NOMO-1 (cell line): ENCODE data around the gene SLC29A3.
A peak's percentile ranks its signal among the peaks of the same experiment; 100 is the strongest.

Source experiments
- DNase-seq, 2 experiments: peaks; one replicate each; lab custom pipeline; 2025; ENCODE audit not compliant: unreplicated experiment in 2 of 2; lab: John Stamatoyannopoulos, UW

SLC29A3 gene

DNA sequence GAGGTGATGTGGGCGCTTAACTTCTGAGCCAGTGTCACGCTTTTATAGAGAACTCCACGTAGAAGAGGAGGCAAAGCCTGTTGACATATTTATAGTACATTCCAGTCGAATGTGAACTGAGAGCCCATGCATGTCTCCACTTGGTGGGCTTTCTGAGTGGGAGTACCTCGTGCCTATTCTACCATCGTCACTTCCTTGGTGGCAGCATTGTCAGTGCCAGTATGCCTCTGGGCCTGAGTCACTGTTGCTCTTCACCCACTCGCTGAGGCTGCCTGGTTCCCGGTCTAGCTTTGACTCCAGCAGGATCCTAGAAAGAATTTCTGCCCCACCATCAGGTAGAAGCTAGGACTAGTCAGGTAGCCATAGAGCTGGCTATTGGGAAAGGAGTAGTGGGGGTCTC, 47.6 kb downstream of the SLC29A3 start:
- no peak for DNase-seq

DNA sequence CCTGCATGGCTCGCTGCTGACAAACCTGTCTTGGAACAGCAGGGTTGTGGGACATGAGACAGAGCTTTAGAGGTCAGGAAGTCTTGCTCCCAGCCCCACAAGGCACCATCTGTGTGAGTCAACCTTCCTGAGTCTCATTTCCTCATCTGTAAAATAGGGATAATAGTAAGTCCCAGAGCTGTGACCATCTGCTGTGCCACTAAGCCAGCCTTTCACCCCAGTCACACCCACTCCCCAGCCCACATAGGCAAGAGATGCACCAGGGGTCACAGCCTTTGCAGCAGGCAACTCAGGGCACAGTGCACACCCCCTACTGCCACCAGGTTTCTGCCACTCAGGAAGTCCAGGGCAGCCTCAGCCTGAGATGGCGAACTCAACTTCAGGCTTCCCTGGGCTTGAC, 48.2 kb downstream of the SLC29A3 start:
- peak in 1 of 2 experiments; percentile 37 for DNase-seq

DNA sequence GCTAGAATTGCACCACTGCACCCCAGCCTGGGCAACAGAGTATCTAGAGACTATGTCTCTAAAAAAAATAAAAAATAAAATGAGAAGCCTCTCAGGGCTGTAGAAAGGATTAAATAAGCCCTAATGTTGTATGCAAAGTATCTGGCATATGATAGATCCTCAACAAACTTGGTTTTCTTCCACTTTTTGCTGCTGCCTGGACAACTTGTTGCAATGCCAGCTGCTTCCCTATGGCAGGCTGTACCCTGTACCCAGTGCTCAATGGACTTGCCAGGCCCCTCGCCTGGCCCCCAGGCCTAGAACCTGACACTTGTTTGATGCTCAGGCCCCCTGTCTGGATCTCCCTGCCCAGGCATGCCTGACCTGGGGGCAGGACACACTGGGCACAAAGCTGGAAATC, 49.1 kb downstream of the SLC29A3 start:
- DNase-seq: no peak

DNA sequence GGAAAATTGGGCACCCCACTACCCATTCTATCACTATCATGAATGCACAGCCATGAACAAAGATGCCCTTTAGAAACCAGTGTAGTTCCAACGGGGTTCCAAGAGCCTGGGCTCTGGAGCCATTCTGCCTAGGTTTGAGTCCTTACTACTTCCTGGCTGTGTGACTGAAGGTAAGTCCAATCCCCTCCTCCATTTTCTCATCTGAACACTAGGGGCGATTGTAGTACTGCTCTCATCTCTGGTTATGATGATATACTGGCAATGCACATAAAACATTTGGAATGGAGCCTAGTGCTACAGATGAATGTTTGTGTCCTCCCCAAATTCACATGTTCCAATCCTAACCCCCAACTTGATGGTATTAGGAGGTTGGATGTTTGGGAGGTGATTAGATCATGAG, 49.6 kb downstream of the SLC29A3 start:
- no peak for DNase-seq

DNA sequence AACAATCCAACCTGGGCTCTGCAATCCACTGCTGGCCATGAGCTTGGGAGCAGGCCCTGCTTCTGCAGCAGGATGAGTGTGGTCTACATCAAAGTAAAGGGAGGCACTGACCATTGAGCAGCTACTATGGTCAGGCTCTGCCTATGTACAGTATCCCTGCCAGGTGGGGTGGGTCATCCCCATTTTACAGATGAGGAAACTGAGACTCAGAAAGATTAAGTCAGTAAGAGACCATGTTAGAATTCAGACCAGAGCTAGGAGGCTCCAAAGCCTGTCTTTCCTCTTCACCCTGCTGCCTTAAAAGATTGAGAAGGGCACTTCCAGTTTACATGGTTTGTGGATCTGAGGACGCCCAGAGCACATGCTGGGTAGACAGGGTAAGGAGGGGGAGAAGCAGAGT, 50.5 kb downstream of the SLC29A3 start:
- no peak for DNase-seq

DNA sequence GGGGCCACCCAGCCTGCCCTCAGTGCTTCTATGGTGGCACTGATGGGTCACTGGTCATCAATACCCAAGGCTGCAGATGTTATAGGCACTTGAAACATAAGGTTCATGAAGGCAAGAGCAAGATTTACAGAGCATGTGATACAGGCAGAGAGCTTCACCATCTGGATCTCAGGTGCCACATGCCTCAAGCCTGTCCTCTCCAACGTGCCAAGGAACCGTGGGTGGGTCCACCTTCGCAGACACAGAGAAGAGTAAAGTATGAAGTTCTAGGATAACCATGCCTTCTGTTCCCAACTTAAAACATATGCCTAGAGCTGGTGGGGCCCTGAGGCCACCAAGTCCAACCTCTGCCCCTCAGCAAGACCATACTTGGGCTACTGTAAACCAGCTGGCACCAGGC, 51.0 kb downstream of the SLC29A3 start:
- DNase-seq: no peak

DNA sequence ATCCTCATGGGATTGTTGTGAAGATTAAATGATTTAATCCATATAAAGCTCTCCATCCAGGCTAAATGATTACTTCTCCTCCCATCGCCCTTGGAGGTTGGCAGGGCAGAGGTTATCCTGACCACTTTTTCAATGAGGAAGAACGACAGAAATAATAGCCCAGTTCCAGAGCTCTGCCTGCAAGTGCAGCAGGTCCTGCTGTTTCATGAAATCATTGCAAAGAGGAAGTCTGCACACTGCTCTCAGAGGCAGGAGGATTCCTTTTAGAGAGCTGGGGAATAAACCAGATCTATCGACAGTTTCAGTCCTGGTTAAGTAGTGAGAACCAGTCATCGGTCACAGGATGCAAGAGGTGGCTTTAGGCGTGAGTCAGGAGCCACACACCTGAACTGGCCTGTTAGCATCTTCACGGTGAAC, 52.7 kb downstream of the SLC29A3 start:
- peak; percentile 32 to 79 for DNase-seq

DNA sequence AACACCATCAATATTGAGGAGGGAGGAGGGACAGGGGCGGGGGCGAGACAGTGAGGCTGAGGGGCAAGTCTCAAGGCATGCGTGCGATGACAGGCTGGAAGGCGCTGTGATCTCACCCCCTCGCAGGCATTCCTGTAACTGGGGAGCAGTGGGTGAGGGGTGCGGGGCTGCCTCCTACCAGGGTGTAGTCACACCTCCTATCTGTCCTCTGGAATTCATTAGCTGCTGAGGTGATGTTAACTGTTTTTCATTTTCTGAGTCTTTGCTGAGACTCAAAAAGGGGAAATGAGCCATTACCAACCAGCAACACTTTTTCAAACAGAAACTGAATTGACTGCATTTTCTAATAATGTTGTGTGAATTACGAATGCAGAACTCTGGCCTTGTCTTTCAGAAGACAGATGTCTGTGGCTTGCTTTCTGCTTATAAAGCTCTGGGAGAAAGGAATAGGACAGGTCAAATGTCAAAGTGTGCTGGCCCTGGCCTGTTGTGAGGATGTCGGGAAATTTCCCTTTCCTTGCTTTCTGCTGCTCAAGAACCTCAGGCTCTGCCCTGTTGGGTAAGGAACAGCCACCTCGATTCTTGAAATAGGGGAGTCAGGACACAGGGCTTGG, 53.9 kb downstream of the SLC29A3 start:
- DNase-seq: peak; percentile 49 to 79

DNA sequence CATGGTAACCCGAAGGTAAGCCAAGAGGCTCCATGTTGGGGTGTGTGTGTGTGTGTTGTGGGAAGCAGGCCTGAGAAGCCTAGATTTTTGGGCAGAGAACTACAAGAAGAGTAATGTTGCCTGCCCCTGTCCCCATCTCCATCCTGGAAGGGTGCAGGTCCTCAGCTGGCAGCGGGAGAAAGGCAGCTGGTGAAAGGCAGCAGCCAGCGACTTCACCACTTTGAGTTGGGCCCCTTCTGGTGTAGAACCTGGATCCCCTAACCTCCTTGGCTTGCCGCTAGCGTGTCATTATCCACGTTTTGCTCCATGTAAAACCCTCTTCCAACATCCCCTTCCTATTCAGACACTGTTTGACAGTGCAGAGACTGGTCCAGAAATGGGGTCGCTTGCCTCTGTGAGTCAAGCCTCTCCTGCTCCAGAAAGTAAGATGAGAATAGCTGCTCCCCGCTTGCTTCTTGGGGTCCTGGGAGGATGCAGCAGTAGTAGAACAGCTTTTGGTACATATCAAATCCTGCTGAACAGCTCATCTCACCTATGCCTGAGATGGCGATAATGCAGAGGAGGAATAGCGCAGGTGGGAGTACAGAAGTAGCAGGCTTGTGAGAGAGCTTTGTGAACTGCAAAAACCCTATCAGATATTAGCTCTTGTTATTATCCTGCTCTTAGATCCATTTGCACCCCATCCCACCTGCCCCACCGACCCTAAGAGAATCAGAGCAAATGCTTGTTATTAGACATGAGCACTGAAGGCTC, 55.6 kb downstream of the SLC29A3 start:
- no peak for DNase-seq

DNA sequence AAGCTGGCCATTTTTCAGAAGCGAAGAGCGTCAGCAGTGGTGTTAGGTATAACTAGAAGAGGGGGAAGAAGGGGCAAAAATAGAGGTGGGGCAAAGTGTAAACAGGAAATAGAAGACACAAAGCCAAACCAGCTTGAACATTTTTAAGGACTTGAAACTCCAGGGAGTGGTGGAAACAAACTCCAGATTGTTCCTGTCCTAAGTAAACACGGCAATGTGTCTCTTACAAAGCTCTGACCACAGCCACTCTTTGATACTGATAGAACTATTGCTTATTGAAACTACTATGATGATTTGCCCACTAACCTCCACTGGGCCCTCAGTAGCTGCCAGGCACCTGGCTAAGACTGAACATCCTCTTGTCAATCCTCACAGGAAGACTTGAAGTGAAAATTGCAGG, 56.9 kb downstream of the SLC29A3 start:
- no peak for DNase-seq

DNA sequence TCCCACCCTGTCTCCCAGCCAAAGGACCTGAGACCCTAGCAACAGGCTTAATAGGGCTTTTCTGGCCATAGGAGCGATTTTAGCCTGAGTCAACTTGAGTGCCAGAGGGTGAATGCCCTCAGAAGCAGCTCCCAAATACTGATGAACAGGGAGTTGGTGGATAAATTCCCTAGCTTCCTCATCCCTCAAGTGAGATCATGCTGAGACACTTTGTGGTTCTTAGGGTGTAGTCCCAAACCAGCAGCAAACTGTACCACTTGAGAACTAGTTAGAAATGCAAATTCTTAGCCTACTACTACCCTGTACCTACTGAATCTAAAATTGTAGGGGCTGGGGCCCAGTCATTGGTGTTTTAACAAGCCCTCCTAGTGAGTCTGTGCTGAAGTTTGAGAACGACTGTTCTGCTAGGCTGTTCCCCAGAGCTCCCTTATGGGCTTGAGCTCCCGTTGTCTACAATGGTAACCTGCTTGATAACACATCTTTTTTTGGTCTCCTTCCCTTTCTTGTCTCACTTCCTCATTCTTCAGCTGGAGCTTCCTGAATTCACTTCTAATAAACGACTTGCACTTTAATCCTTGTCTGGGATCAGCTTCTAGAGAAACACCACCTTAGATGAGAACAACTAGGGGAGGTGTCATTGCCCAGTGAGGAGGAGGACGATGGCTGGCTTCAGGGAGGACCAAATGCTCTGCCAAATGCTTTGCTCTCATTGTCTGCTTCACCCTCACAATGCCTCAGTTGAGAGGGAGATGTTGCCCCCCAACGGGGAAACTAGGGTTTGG, 59.5 kb downstream of the SLC29A3 start:
- peak; percentile 60 to 87 for DNase-seq

DNA sequence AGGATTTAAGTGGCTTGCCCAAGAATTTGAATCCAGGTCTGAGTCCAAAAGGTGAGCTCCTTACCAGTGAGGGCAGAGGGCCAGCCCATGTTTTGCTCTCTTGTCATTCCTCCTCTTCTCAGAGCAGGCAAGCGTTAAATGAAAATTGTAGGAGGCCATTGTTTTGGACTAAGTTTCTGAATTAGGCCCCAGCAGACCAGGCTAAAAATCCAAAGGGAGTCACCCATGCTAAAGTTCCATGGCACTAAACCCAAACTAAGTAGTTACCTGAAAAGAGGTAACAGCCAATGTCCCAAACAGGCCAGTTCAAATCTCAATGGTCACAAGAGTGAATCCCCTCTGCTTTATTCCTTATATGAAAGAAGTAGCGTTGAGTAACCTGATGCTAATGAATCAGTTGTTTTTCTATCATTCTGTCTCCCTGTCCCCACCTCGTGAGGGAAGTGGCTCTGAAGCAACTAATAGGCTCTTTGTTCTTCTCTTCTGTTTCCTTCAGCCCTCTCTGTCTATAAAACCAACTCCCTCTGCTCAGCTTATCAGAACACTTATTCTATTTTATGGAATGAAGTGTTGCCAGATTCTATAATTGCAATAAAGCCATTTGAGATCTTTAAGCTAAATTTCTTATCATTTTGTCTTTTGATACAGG, 60.2 kb downstream of the SLC29A3 start:
- peak in 1 of 2 experiments; percentile 46 for DNase-seq

DNA sequence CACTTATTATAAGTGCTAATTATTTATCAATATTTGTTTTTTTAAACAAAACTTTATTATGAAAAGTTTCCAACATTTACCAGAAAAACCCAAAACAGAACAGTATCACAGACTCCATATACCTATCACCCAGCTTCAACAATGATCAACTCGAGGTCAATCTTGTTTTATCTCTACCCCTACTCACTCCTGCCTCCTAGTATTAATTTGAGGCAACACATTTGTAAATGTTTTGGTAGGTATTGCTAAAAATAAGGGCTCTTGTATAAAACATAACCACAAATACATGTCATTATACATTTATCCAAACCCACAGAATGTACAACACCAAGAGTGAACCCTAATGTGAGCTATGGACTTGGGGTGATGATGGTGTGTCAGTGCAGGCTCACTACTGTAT, 61.8 kb downstream of the SLC29A3 start:
- no peak for DNase-seq

DNA sequence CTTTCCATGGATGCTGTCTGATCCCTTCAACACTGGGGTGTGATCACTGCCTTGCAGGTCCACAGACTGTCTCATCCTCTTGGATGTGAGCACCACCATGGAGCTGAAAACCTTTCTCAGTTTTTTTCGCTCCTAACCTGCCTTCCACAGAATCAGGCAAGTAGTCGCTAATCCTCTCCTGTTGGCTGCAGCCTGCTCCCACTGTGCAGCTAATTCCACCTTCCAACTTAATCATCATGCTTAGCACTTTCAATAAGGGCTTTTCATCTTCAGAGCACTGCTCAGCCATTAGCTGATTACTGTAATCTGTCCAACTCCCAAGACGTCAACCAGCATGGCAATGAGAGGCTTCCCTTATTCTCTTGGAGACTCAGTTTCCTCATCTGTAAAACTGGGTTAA, 62.6 kb downstream of the SLC29A3 start:
- no peak for DNase-seq

DNA sequence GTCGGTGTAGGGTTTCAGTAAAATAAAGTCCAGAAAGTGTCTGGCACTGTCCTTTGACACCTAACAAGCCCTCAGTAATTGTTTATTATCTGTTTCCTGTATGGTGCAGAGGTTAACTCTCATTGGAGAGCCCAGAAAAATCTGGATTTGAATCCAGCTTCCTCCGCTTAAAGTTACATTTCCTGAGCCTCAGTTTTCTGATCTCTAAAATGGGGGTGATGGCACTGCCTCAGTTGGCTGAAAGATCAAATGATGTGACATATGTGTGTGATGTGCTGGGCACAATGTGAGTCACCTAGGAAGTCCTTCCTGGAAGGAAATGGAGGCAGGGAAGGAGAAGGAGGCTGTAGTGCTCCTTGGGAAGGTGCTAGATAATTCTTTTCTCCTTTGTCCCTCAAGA, 63.0 kb downstream of the SLC29A3 start:
- DNase-seq: no peak

DNA sequence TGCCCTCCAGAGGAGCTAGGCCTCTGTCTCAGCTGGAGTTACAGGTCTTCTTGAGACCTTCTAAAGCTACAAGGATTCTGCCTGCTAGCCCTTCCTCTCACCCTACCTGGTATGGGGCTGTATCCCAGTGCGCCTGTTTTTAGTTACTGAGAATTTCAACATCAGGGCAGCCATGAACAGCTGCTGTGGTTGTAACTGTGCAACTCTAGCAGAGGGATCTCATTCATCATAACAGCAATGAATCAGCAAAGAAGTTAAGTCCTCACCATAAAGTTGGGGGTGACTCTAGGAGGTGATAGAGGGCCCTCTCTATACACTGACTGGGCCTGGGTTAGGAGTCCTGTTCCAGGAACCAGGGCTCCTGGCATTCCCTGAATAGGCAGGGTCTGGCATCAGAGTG, 63.7 kb downstream of the SLC29A3 start:
- DNase-seq: peak; percentile 58 to 89

DNA sequence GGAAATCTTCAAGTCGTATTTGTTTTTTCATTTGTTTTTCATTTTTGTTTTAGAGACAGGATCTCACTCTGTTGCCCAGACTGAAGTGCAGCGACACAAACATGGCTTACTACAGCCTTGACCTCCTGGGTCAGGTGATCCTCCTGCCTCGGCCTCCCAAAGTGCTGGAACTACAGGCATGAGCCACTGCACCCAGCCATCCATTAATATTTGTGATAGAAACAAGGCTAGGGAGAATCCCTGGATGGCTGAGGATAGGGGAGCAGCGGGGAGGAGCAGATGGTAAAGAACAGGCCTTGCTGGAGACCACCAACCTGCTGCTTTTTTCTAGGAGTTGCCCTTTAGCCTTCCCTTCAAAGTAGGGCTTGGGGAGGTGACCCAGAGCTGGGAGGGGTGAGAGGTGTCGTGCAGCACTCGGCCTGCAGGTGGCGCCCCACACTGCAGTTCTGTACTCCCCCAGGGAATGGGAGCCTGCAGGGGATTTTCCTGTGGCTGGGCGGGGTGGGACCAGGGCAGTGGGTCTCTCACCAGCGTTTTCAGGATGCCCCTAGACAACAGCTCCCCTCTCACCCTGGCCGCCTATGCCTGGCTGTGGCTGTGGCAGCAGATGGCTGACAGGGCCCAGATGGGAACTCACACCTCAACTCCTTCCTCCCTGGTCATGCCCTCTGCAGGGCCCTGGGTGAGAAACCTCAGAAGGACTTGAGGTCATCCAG, 65.1 kb downstream of the SLC29A3 start:
- peak; percentile 10 to 31 for DNase-seq

DNA sequence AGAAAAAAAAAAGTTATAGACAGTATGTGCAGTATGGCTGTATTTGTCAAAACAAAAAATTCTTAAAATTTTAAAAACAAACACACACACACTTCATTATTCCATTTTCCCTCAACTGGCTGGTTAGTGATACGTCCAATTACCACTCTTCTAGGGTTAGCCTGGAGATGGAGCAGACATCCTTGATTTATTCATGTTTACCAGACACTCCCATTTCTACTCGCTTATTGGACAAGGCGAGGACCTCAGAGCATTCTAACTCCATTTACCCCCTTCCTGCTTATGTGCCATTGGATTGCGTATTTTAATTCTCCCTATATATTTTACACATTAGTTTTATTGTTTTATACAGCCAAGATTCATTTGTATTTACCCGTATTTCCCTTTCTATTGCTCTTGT, 69.1 kb downstream of the SLC29A3 start:
- no peak for DNase-seq

DNA sequence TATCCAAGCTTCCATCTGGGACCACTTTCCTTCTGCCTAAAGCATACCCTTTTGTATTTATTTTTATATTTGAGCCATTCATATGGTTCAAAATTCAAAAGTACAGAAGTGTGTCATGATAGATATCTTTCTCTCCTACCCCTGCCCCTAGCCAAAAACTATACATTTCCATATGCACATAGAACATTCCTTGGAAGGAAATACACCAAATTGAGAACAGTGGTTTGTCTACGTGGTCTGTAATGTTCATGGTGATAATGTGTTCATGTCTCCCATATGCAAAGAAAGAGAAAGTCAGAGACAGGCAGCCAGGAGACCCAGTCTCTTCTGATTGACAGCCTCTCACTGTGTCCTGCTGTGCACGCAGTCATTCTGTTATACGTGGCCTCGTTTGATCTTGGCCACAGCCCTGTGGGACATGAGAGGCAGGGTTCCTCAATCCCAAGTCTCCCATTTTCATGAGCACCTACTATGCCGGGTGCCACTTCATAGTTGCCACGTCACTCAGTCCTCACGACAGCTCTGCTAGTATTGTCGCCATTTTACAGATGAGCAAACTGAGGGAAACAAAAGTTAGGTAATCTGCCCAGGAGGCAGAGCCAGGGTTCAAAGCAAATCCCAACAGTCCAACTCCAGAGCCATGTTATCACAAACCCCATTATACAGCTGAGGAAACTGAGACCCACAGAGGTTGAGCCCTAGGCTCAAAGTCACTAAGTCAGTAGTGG, 69.7 kb downstream of the SLC29A3 start:
- no peak for DNase-seq
